Trophoblast cell (in vitro differentiated cells and primary cell): Measurements from ENCODE around the gene COX20.

Experiments
- DNase-seq, 2 donors: peaks; one replicate each; pipeline ENCODE4 v3.0.0-alpha.2; 2016
- H2AFZ ChIP-seq: 2 replicates; pipeline ENCODE4 v1.6.1; 2013; ENCODE audit warnings: low read length, moderate library complexity, mild to moderate bottlenecking; ENCODE audit not compliant: insufficient read depth, poor library complexity
- H2AK5ac ChIP-seq: 2 replicates; pipeline ENCODE4 v1.6.1; 2013; ENCODE audit warnings: mild to moderate bottlenecking, low read length
- H2BK120ac ChIP-seq: 2 replicates; pipeline ENCODE4 v1.6.1; 2013; ENCODE audit warnings: low read length, mild to moderate bottlenecking, moderate library complexity; ENCODE audit not compliant: insufficient read depth, poor library complexity
- H2BK12ac ChIP-seq: 2 replicates; pipeline ENCODE4 v1.6.1; 2013; ENCODE audit warnings: mild to moderate bottlenecking, low read length, moderate library complexity
- H2BK5ac ChIP-seq: 2 replicates; pipeline ENCODE4 v1.6.1; 2013; ENCODE audit warnings: low read length, low read depth, moderate library complexity, mild to moderate bottlenecking; ENCODE audit not compliant: poor library complexity
- H3K14ac ChIP-seq: 2 replicates; pipeline ENCODE4 v1.6.1; 2013; ENCODE audit warnings: mild to moderate bottlenecking, low read length
- H3K18ac ChIP-seq: 2 replicates; pipeline ENCODE4 v1.6.1; 2013; ENCODE audit warnings: mild to moderate bottlenecking, low read length
- H3K23ac ChIP-seq: 2 replicates; pipeline ENCODE4 v1.6.1; 2013; ENCODE audit warnings: low read length
- H3K27ac ChIP-seq: 2 replicates; pipeline ENCODE4 v1.5.1; 2013; ENCODE audit warnings: low read depth, mild to moderate bottlenecking, inconsistent platforms, low read length, moderate library complexity
- H3K27me3 ChIP-seq: 2 replicates; pipeline ENCODE4 v1.6.1; 2013; ENCODE audit warnings: inconsistent platforms, mild to moderate bottlenecking, low read length, moderate library complexity; ENCODE audit not compliant: insufficient read depth
- H3K36me3 ChIP-seq, 2 experiments: 1 replicate in 1 of 2; 2 replicates in 1 of 2; pipeline ENCODE4 v1.6.1; 2013; ENCODE audit warnings: low read length in 2 of 2, mild to moderate bottlenecking in 2 of 2, moderate library complexity in 1 of 2; ENCODE audit not compliant: insufficient read depth in 2 of 2, control insufficient read depth in 1 of 2
- H3K4ac ChIP-seq: 2 replicates; pipeline ENCODE4 v1.6.1; 2013; ENCODE audit warnings: low read depth, mild to moderate bottlenecking, low read length, moderate library complexity
- H3K4me1 ChIP-seq, 2 experiments: 1 replicate in 1 of 2; 2 replicates in 1 of 2; pipeline ENCODE4 v1.6.1; 2013; ENCODE audit warnings: low read length in 2 of 2, mild to moderate bottlenecking in 2 of 2, moderate library complexity in 1 of 2; ENCODE audit not compliant: insufficient read depth in 2 of 2, control insufficient read depth in 1 of 2
- H3K4me2 ChIP-seq: 2 replicates; pipeline ENCODE4 v1.6.1; 2013; ENCODE audit warnings: inconsistent platforms, mild to moderate bottlenecking, low read length, moderate library complexity
- H3K4me3 ChIP-seq: 2 replicates; pipeline ENCODE4 v1.5.1; 2013; ENCODE audit warnings: mild to moderate bottlenecking, low read depth, low read length, inconsistent platforms
- H3K79me1 ChIP-seq: one replicate; pipeline ENCODE4 v1.6.1; 2013; ENCODE audit warnings: low read length
- H3K79me2 ChIP-seq: 2 replicates; pipeline ENCODE4 v1.6.1; 2013; ENCODE audit warnings: low read length, mild to moderate bottlenecking; ENCODE audit not compliant: control insufficient read depth, insufficient read depth, poor library complexity
- H3K9ac ChIP-seq: 2 replicates; pipeline ENCODE4 v1.6.1; 2013; ENCODE audit warnings: mild to moderate bottlenecking, low read length
- H3K9me3 ChIP-seq: 2 replicates; pipeline ENCODE4 v1.6.1; 2013; ENCODE audit warnings: low read depth, mild to moderate bottlenecking, control low read depth, inconsistent platforms, low read length; ENCODE audit not compliant: insufficient read depth
- H4K12ac ChIP-seq: 2 replicates; pipeline ENCODE4 v1.6.1; 2013; ENCODE audit warnings: low read depth, mild to moderate bottlenecking, low read length, moderate library complexity
- H4K8ac ChIP-seq: 2 replicates; pipeline ENCODE4 v1.6.1; 2013; ENCODE audit warnings: low read depth, mild to moderate bottlenecking, low read length, moderate library complexity
- H4K91ac ChIP-seq: one replicate; pipeline ENCODE4 v1.6.1; 2013; ENCODE audit warnings: low read depth, mild to moderate bottlenecking, low read length, moderate library complexity
- WGBS: extraction: QIAGEN DNeasy Blood & Tissue Kit; methylation state at CpG from one replicate; pipeline ENCODE4 v1.1.7; 2013; ENCODE audit warnings: missing lambda C conversion rate; ENCODE audit not compliant: insufficient read length, insufficient coverage; ENCODE audit errors: extremely low coverage; 5-methylcytosine and 5-hydroxymethylcytosine counted together

Gene COX20

DNA sequence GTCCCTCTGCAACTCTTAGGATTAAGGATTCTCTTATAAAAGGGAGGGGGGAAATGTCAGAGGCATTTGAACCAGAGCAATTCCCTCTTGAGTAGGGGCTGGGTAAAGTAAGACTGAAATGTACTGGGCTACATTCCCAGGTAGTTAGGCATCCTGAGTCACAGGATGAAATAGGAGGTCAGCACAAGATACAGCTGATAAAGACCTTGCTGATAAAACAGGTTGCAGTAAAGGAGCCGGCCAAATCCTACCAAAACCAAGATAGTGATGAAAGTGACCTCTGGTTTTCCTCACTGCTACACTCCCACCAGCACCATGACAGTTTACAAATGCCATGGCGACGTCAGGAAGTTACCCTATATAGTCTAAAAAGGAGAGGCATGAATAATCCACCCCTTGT lies 14.3 kb upstream of the COX20 start:
- Histone ChIP-seq H3K23ac (no peak overlapping the region), H3K9ac (no peak overlapping the region), H2AK5ac (no peak overlapping the region), H2BK120ac (no peak overlapping the region), H3K4me3 (no peak overlapping the region), H3K4me2 (peak overlapping the region; percentile 16), H4K91ac (no peak overlapping the region), H3K4me1 (peaks cover 3 to 4% of the 10 kb centered on the region in 2 experiments), H3K36me3 (no peaks in the 10 kb centered on the region), H2BK12ac (no peak overlapping the region), H3K27ac (peak overlapping the region; percentile 78), H4K12ac (no peak overlapping the region), H3K79me1 (peaks cover 2% of the 10 kb centered on the region), H3K4ac (no peak overlapping the region), H2AFZ (no peak overlapping the region), H2BK5ac (peak overlapping the region; percentile 49), H3K27me3 (no peaks in the 10 kb centered on the region), H4K8ac (no peak overlapping the region), H3K18ac (no peak overlapping the region), H3K9me3 (no peaks in the 10 kb centered on the region), H3K14ac (no peak overlapping the region), H3K79me2 (no peaks in the 10 kb centered on the region)
- peak; percentile 37 to 76 for DNase-seq
- no CpG with 5 or more reads among the region's 3 CpGs for WGBS

DNA sequence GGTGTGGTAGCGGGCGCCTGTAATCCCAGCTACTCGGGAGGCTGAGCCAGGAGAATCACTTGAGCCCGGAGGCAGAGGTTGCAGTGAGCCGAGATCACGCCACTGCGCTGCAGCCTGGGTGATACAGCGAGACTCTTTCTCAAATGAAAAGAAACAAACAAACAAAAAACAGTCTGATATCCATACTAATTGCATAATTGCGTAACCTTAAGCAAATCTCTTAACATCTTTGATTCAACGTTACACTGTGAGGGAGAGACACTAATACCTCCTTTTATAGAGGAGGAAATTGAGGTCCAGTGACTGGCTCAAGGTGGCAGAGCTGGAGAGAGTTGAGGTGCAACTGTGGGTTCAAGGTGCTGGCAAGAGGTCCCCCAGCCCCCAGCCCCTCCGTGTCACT lies 12.6 kb upstream of the COX20 start:
- Histone ChIP-seq H3K36me3 (no peaks in the 10 kb centered on the region), H3K14ac (no peak overlapping the region), H3K4me3 (no peak overlapping the region), H2AFZ (no peak overlapping the region), H3K4ac (no peak overlapping the region), H3K4me1 (no peaks in the 10 kb centered on the region), H3K27ac (no peak overlapping the region), H4K12ac (no peak overlapping the region), H2BK120ac (no peak overlapping the region), H2BK12ac (peak overlapping the region; percentile 5), H3K18ac (no peak overlapping the region), H2BK5ac (no peak overlapping the region), H3K9me3 (no peaks in the 10 kb centered on the region), H2AK5ac (no peak overlapping the region), H3K9ac (no peak overlapping the region), H4K91ac (no peak overlapping the region), H3K23ac (no peak overlapping the region), H3K4me2 (no peak overlapping the region), H3K27me3 (no peaks in the 10 kb centered on the region), H3K79me1 (no peaks in the 10 kb centered on the region), H4K8ac (no peak overlapping the region), H3K79me2 (no peaks in the 10 kb centered on the region)
- DNase-seq = no peak
- WGBS = no CpG with 5 or more reads among the region's 11 CpGs

DNA sequence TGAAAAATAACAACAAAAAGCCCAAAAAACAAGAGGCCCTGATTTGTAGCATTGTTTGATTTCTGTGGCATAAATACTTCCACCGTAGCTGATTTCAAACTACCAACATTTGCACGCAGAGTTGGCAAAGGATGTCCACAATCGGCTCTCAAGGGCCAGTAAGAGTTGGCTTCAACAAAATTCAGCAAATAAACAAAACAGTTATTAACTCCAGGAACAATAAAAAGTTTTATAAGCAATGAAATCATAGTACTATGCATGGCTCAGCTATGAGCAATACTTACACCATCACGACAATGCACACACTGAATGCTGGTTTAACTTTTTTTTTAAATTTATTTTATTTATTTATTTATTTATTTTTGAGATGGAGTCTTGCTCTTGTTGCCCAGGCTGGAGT lies 8.7 kb upstream of the COX20 start:
- Histone ChIP-seq H3K14ac (no peak overlapping the region), H2AFZ (no peak overlapping the region), H3K79me2 (no peaks in the 10 kb centered on the region), H3K4me1 (peaks cover 0 to 4% of the 10 kb centered on the region in 2 experiments), H2BK120ac (no peak overlapping the region), H3K9ac (no peak overlapping the region), H3K18ac (no peak overlapping the region), H3K27ac (no peak overlapping the region), H3K23ac (no peak overlapping the region), H3K36me3 (peaks cover 0 to 3% of the 10 kb centered on the region in 2 experiments), H3K27me3 (no peaks in the 10 kb centered on the region), H2AK5ac (no peak overlapping the region), H3K9me3 (no peaks in the 10 kb centered on the region), H2BK12ac (no peak overlapping the region), H4K91ac (no peak overlapping the region), H3K79me1 (no peaks in the 10 kb centered on the region), H3K4me2 (no peak overlapping the region), H4K8ac (no peak overlapping the region), H3K4me3 (no peak overlapping the region), H3K4ac (no peak overlapping the region), H4K12ac (no peak overlapping the region), H2BK5ac (no peak overlapping the region)
- no peak for DNase-seq
- WGBS = no CpG with 5 or more reads among the region's 4 CpGs

DNA sequence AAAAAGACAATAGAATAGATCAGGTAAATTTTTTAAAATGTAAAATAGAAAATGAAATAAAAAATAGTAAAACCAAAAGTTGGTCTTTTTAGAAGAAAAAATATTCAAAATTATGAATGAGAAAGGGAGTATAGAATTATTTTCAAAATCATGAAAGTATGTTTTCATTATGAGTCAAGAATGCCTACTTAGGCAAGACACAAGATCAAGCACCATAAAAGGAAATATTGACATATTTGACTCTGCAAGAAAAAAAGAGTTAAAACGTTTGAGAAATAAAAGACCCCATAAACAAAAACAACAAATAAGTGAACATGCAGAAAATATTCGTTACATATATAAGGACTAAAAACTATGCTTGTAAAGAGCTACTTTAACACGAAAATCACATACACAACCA lies 4.8 kb upstream of the COX20 start:
- Histone ChIP-seq H4K8ac (no peak overlapping the region), H3K36me3 (peaks cover 0 to 3% of the 10 kb centered on the region in 2 experiments), H3K27ac (no peak overlapping the region), H3K4me1 (peaks cover 0 to 4% of the 10 kb centered on the region in 2 experiments), H3K4me2 (no peak overlapping the region), H3K79me2 (peaks cover 5% of the 10 kb centered on the region), H3K9ac (no peak overlapping the region), H2BK5ac (no peak overlapping the region), H2BK120ac (no peak overlapping the region), H3K27me3 (no peaks in the 10 kb centered on the region), H3K79me1 (peaks cover 16% of the 10 kb centered on the region), H3K23ac (no peak overlapping the region), H3K4me3 (no peak overlapping the region), H2AFZ (no peak overlapping the region), H2AK5ac (no peak overlapping the region), H4K91ac (no peak overlapping the region), H3K4ac (no peak overlapping the region), H4K12ac (no peak overlapping the region), H3K18ac (no peak overlapping the region), H2BK12ac (no peak overlapping the region), H3K14ac (no peak overlapping the region), H3K9me3 (no peaks in the 10 kb centered on the region)
- no CpG with 5 or more reads among the region's 3 CpGs for WGBS
- DNase-seq = no peak
